Measurements from ENCODE around the gene MARCHF9.

The MARCHF9 gene

DNA sequence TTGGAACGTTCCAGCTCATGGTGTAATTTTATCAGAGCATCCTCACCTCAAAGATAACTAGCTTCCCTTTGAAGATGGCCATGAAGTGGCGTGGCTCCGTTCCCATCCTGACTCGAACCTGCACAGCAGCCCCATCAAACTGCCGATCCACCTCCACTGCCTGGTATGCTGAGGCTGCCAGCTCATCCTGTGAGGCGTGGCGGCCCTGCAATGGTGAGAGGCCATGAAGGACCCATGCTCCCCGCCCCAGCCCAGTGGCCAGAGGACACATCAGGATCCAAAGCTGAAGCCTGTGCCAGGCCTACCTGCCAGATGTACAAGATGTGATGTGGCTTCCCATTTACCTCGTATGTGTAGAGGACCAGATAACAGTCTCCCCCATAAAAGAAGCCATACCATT is 52.4 kb downstream of the MARCHF9 start:
- DNase-seq, result no peak

DNA sequence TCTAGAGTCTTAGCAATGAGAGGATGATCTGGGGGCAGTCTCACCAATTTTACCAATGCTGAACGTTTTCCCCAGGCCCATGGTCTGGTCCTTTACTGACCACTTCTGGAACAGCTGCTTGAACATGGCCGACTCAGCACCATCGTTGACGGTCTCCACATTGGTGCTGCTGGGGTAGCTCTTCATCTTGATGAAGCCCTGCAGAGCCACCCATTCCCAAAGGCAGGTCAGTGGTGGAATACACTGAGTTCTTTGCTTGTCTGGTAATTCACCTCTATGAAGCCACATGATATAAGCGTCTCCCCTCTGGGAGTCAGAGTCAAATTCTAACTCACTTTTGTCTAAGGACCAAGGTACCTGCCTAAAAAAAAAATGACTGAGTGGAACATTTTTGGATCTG is 53.4 kb downstream of the MARCHF9 start:
- no peak for DNase-seq

DNA sequence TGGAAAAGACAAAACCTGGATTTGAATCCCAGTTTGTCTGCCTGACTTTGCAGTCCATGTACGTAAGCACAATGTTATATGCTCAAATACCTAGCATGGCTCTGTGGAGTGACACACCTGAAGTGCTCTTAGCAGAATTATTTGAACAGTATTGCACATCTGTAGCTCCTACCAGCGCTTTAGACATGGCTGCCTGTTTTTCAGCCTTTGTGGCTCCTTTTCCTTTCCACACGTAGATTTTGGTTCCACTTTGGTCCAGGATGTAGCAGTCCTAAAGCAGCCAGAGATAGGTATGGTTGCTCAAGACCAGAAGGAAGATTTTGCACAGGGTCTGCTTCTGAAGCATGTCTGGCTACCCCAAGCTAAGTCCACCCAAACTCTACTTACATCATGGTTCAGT is 54.5 kb downstream of the MARCHF9 start:
- no peak for DNase-seq

All from MV-4-11 (cell line).